GM19043 (cell line): Measurements from ENCODE around the gene ATP1A4.
"Not testable (repeated sequence)": the region's sequence is repeated elsewhere in the genome, so short reads cannot be mapped to it uniquely, and the experiment has no call there.

Experiments used
- ATAC-seq: cut with Tn5 transposase; IDR thresholded peaks from one replicate; pipeline ENCODE4 v1.9.1; 2021; ENCODE audit warnings: low read depth; ENCODE audit not compliant: unreplicated experiment

Gene ATP1A4

GRCh38 chr1:160151303-160151702, at the start of gene ATP1A4:
Gene ATP1A4 (plus strand): TSS chr1:160151603. CDS start chr1:160152041, 438 bp downstream.
- no peak for ATAC-seq

DNA sequence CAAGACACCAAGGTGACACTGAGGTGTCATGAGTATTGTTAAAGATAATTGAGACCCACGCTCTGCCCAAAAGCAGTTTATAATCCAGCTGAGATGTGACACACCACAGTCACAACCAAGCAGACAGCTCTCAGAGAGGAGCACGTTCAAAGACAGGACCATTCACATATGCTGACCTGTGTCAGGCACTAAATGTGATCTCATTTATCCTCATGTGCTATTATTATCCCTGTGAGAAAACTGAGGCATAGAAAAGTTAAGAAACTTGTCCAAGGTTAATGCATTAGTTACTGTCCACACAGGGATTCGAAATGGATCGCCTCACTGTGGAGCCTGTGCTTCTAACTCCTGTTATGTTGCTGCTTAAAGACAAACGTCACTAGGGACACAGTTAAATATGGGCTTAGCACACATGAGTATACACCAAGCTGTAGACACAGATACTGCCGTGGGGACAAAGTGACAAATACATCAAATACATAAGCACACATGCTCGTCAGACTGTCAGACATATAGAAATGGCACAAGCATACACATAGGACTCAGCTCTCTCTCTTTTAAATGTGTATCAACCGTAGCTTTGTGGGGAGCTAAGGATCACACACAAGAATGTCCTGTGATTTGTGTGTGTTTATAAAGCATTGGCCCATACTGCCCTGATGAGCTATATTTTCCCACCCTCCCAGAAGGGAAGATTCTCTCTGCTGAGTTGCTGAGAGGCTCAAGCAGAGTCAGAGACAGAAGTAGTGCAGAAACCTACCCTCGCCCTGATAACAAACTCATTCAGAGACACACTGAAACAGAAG, 49.5 kb upstream of the ATP1A4 start:
- no peak for ATAC-seq

- no peak for ATAC-seq
Measured at GRCh38 chr1:160103658-160104408, 47.6 kb upstream of the ATP1A4 start.

- no peak for ATAC-seq
Measured at GRCh38 chr1:160104486-160104885, 46.9 kb upstream of the ATP1A4 start.

- no peak for ATAC-seq
Measured at GRCh38 chr1:160105155-160105554, 46.2 kb upstream of the ATP1A4 start.

DNA sequence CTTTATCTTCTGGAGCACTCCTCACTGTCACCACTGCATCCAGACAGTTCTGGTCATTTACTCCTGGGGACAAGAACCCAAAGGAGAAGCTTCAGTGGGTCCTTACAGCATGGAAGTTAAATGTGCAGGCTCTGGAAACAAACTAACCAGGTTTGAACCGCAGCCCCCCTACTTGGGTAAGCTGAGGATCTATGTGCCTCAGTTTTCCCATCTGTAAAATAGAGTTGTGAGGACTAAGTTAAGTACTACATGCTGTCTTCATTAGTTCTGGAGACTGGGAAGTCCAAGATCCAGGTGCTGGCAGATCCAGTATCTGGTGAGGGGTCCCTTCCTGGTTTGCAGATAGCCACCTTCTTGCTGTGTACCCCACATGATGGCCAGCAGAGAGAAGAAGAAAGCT, 43.9 kb upstream of the ATP1A4 start:
- ATAC-seq, result no peak

GRCh38 chr1:160108888-160109662, 42.3 kb upstream of the ATP1A4 start:
- no peak for ATAC-seq

DNA sequence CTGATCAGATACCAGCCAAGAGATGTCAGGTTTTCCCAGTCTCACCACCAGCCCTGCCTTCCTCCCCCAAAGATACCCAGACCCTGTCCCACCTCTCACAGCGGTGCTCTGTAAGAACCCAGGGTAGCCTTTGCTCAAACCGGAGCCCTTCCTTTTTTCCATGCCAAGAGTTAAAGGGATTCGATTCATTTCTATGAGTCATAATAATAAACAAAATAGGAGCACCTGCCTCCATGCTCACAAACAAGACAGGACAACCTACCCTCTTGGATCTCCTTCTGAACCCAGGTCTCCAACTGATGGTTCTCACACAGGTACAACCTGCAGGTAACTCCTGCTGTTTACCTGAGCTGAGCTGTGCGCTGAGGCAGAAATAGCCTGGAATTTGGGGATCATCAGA, 41.7 kb upstream of the ATP1A4 start:
- ATAC-seq, result no peak

DNA sequence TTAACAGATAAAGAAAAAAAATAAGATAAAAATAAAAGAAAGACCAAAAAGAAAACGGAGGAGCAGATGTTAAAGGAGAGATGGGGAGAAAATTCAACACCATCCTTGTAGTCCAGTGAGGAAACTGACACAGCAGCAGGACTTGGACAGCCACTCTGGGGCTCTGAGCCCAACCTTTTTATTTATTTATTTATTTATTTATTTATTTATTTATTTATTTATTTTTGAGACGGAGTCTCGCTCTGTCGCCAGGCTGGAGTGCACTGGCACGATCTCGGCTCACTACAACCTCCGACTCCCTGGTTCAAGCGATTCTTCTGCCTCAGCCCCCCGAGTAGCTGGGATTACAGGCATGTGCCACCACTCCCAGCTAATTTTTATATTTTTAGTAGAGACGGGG, 39.9 kb upstream of the ATP1A4 start:
- not testable (repeated sequence) for ATAC-seq

GRCh38 chr1:160112357-160112756, 39.0 kb upstream of the ATP1A4 start:
- ATAC-seq, result no peak

- ATAC-seq, result no peak
Measured at GRCh38 chr1:160113407-160113806, 38.0 kb upstream of the ATP1A4 start.

DNA sequence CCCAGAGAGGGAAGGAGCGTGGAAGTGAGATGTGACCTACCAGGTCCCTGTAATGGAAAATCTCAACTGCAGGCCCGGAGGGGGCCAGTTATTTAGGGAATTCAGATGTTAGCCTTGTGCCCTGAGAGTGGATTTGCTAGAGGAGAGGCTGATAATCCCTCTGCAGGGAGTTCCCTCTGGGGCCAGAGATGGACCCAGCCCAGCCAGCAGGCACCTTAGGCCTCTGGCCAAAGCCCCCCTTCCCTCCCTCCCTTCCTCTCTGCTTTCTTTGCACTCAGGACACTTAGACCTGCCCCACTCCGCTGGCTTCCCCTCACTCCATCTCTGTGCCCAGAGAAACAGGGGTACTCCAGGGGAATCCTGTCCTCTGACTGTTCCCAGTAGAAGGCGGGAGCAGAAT, 37.3 kb upstream of the ATP1A4 start:
- no peak for ATAC-seq

DNA sequence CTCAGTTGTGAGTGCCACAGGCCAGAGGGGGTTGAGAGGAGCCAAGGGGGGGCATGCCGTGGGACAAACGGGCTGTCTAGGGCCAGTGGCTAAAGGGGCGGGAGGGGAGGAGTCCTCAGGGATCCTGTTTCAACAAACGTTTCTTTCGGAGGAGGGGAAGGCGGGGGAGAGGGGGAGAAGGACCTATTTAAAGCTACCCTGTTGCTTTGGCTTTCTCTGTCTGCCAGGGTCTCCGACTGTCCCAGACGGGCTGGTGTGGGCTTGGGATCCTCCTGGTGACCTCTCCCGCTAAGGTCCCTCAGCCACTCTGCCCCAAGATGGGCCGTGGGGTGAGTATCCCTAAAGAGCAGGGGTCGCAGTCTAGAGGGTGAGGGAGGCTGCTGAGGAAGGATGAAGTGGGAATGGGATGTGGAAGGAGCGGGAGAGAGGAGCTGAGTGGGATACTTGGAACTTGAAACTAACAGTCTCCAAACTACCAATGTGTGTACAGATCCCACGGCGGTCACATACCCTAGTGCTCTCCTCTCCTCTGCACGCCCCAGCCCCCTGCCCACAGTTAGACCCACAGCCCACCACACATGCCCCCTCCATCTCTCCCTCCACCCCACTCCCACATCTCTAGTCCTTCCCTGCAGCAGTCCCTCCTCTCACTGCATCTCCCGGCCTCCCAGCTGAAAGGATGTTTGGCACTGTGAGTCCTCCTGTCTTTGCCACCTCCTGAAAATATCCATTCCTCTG, 35.7 kb upstream of the ATP1A4 start, which contains the start of gene ATP1A2:
Gene ATP1A2, plus strand, starts transcription at position 215 of the 738 bp plus-strand sequence. Its CDS starts 103 bp downstream, at position 318.
- ATAC-seq, result no peak

- no peak for ATAC-seq
Measured at GRCh38 chr1:160116283-160117147, 34.9 kb upstream of the ATP1A4 start.

DNA sequence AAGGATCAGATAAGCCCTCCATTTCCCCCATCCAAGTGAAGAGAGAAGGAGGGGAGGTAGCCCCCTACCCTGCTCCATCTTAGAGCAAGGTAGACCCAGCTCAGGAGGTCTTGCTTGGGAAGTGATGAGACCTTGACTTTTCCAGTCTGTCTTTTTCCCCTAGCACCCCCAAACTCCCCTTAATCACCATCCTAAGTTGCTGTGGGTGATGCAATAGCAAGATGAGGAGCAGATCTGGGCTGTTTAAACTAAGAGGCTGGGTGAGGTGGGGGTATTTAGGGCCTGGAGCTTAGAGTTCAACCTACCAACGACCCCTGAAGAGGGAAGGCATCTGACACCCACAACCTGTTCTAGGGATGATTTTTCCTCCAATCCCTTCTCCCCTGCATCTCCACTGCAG, 34.1 kb upstream of the ATP1A4 start:
- no peak for ATAC-seq

DNA sequence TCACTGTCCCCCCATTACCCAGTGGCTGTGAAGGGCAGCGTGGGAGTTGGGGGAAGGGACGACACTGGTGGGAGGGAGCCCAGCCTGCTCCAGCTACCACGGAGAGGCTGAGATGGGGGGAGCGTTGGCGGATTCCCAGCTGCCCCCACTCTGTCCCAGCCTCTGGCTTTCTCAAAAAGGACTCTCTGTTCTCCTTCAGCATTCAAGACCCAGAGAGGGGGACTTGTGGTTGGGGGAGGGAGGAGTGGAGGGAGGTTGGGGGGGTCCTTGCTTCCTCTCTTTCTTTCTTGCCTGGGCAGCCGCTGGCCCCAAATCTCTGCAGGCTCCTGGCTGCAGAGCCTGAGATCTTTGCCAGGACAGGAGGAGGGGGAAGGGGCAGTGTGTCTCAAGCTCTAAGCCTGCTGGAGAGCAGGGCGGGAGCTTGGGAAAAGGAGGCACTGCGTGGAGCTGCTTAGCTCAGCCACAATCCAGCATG, 33.7 kb upstream of the ATP1A4 start:
- ATAC-seq, result no peak

DNA sequence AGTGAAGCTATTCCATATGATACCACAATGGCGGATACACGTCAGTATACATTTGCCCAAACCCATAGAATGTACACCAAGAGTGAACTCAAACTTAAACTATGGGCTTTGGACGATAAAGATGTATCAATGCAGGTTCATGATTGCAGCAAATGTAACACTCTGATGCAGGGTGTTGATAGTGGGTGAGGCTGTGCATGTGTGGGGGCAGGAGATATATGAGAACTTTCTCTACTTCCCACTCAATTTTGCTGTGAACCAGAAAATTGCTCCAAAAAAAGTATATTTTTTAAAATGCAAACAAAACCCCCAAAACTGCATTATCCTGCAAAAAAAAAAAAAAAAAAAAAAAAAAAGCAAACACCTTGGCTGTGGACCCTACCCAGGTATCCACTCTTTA, 32.5 kb upstream of the ATP1A4 start:
- no peak for ATAC-seq

- ATAC-seq, result no peak
Measured at GRCh38 chr1:160120797-160121196, 30.6 kb upstream of the ATP1A4 start.

DNA sequence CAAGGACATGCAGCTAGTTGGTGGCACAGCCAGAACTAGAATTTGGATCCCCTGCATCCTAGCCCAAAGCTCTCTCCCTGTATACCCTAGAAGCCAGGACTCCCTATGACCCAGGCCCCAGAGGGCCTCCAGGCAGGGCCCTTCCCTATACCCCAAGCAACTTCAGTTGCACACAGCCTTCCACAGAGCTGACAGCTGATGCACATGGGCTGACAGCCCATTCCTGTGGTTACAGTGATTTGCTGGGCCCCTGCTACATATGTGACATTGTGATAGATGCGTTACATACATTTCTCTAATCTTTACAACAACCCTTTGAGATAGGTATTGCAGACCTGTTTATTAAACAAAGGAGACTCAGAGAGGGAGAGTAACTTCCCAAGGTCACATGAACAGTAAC, 30.0 kb upstream of the ATP1A4 start:
- ATAC-seq, result no peak
